GM18505 (cell line): ENCODE measurements around the gene CALN1.

Experiments
- ATAC-seq: cut with Tn5 transposase; IDR thresholded peaks from one replicate; pipeline ENCODE4 v1.9.1; 2021; ENCODE audit not compliant: unreplicated experiment
- POLR2A ChIP-seq: IDR thresholded peaks from 4 replicates; pipeline ENCODE4 v1.6.1; 2011; ENCODE audit warnings: borderline replicate concordance; ENCODE audit not compliant: insufficient read depth, insufficient read length; ENCODE audit errors: extremely low read depth

Gene CALN1

GRCh38 chr7:71817916-71818315 lies 594.2 kb downstream of the CALN1 start:
- no peak for ATAC-seq
- TF ChIP-seq POLR2A: no peak

GRCh38 chr7:71808115-71808514 lies 604.0 kb downstream of the CALN1 start:
- ATAC-seq: no peak
- TF ChIP-seq POLR2A: no peak

GRCh38 chr7:71804256-71804655 lies 607.9 kb downstream of the CALN1 start:
- TF ChIP-seq POLR2A: no peak
- ATAC-seq: no peak

- ATAC-seq: no peak
- TF ChIP-seq POLR2A: no peak
Observed at GRCh38 chr7:71801976-71802375, 610.2 kb downstream of the CALN1 start.

GRCh38 chr7:71800321-71800720 lies 611.8 kb downstream of the CALN1 start:
- TF ChIP-seq POLR2A: no peak
- ATAC-seq: no peak

GRCh38 chr7:71795410-71795809 lies 616.7 kb downstream of the CALN1 start:
- no peak for ATAC-seq
- TF ChIP-seq POLR2A: no peak

- ATAC-seq: no peak
- TF ChIP-seq POLR2A: no peak
Observed at GRCh38 chr7:71793251-71793650, 618.9 kb downstream of the CALN1 start.

GRCh38 chr7:71787513-71787912 lies 624.6 kb downstream of the CALN1 start:
- TF ChIP-seq POLR2A: no peak
- no peak for ATAC-seq

- TF ChIP-seq POLR2A: no peak
- no peak for ATAC-seq
Observed at GRCh38 chr7:71785216-71785615, 626.9 kb downstream of the CALN1 start.

- ATAC-seq: no peak
- no peak for TF ChIP-seq POLR2A
Observed at GRCh38 chr7:71784781-71785180, 627.4 kb downstream of the CALN1 start.

- TF ChIP-seq POLR2A: no peak
- ATAC-seq: no peak
Observed at GRCh38 chr7:71784180-71784579, 628.0 kb downstream of the CALN1 start.

GRCh38 chr7:71783779-71784178 lies 628.4 kb downstream of the CALN1 start:
- TF ChIP-seq POLR2A: no peak
- ATAC-seq: no peak

- TF ChIP-seq POLR2A: no peak
- ATAC-seq: no peak
Observed at GRCh38 chr7:71782051-71782450, 630.1 kb downstream of the CALN1 start.

- TF ChIP-seq POLR2A: no peak
- ATAC-seq: no peak
Observed at GRCh38 chr7:71780282-71780681, 631.9 kb downstream of the CALN1 start.

GRCh38 chr7:71777278-71777677 lies 634.9 kb downstream of the CALN1 start:
- no peak for ATAC-seq
- TF ChIP-seq POLR2A: no peak

GRCh38 chr7:71776726-71777125 lies 635.4 kb downstream of the CALN1 start:
- TF ChIP-seq POLR2A: no peak

GRCh38 chr7:71775648-71776047 lies 636.5 kb downstream of the CALN1 start:
- TF ChIP-seq POLR2A: no peak
- ATAC-seq: no peak

More at GRCh38 chr7:71776726-71777125, 635.4 kb downstream of the CALN1 start:
- no peak for ATAC-seq
